Liver (tissue), 9 donors: ENCODE data around the gene IREB2. TPM values are rescaled to one million over a fixed set of nuclear protein-coding genes. Genes with fewer than 3 reads are reported as not detected.

ENCODE experiments used
- DNase-seq: peaks from one replicate; pipeline ENCODE4 v3.0.0-alpha.2; 2017; ENCODE audit warnings: low spot score
- H3K27ac ChIP-seq, 2 donors: one replicate each; pipeline ENCODE4 v1.7.0; 2013; ENCODE audit warnings: inconsistent platforms in 2 of 2, low read length in 2 of 2, control low read depth in 1 of 2, low read depth in 1 of 2, mild to moderate bottlenecking in 1 of 2
- H3K27me3 ChIP-seq, 4 donors: one replicate each; pipeline versions ENCODE4 v1.6.1 to v1.7.0; 2013; ENCODE audit warnings: low read length in 3 of 4, inconsistent platforms in 1 of 4, mild to moderate bottlenecking in 1 of 4, moderate library complexity in 1 of 4; ENCODE audit not compliant: control insufficient read depth in 4 of 4, insufficient read depth in 4 of 4
- H3K36me3 ChIP-seq, 4 donors: one replicate each; pipeline versions ENCODE4 v1.6.1 to v1.7.0; 2013; ENCODE audit warnings: low read length in 3 of 4, mild to moderate bottlenecking in 3 of 4, low read depth in 1 of 4, moderate library complexity in 1 of 4; ENCODE audit not compliant: control insufficient read depth in 4 of 4, insufficient read depth in 3 of 4
- H3K4me1 ChIP-seq, 4 donors: one replicate each; pipeline versions ENCODE4 v1.6.1 to v1.7.0; 2013; ENCODE audit warnings: low read length in 3 of 4, mild to moderate bottlenecking in 3 of 4, moderate library complexity in 1 of 4; ENCODE audit not compliant: control insufficient read depth in 4 of 4, insufficient read depth in 4 of 4
- H3K4me3 ChIP-seq, 3 donors: one replicate each; pipeline versions ENCODE4 v1.6.1 to v1.7.0; 2013; ENCODE audit warnings: low read length in 3 of 3, control low read depth in 1 of 3, low read depth in 1 of 3, mild to moderate bottlenecking in 1 of 3
- H3K9ac ChIP-seq, 2 donors: one replicate each; pipeline ENCODE4 v1.7.0; 2013; ENCODE audit warnings: low read length in 2 of 2, mild to moderate bottlenecking in 2 of 2, moderate library complexity in 2 of 2, control low read depth in 1 of 2, low read depth in 1 of 2
- H3K9me3 ChIP-seq, 4 donors: one replicate each; pipeline versions ENCODE4 v1.6.1 to v1.7.0; 2013; ENCODE audit warnings: low read length in 3 of 4; ENCODE audit not compliant: control insufficient read depth in 4 of 4
- ATF3 ChIP-seq: IDR thresholded peaks from 2 replicates; pipeline ENCODE4 v1.6.1; 2016; ENCODE audit warnings: antibody characterized with exemption
- EGR1 ChIP-seq, 2 donors: IDR thresholded peaks; 2 replicates each; pipeline ENCODE4 v1.6.1; 2016 to 2018; ENCODE audit warnings: antibody characterized with exemption in 2 of 2, low read depth in 2 of 2
- FOXA1 ChIP-seq: IDR thresholded peaks from 2 replicates; pipeline ENCODE4 v1.6.1; 2016; ENCODE audit warnings: antibody characterized with exemption
- FOXA2 ChIP-seq: IDR thresholded peaks from 2 replicates; pipeline ENCODE4 v1.6.1; 2016; ENCODE audit warnings: antibody characterized with exemption
- GABPA ChIP-seq, 2 donors: IDR thresholded peaks in 1 of 2; conservative IDR thresholded peaks in 1 of 2; 2 replicates each; pipeline ENCODE4 v1.6.1; 2016; ENCODE audit warnings: antibody characterized with exemption in 2 of 2, mild to moderate bottlenecking in 1 of 2, moderate library complexity in 1 of 2
- HNF4A ChIP-seq, 2 donors: conservative IDR thresholded peaks; 2 replicates each; pipeline ENCODE4 v1.6.1; 2016; ENCODE audit warnings: antibody characterized with exemption in 2 of 2, mild to moderate bottlenecking in 2 of 2
- HNF4G ChIP-seq: IDR thresholded peaks from 2 replicates; pipeline ENCODE4 v1.6.1; 2016; ENCODE audit warnings: antibody characterized with exemption
- JUND ChIP-seq, 2 donors: IDR thresholded peaks; 2 replicates each; pipeline ENCODE4 v1.6.1; 2016; ENCODE audit warnings: antibody characterized with exemption in 2 of 2
- NR2F2 ChIP-seq: IDR thresholded peaks from 2 replicates; pipeline ENCODE4 v1.6.1; 2016; ENCODE audit warnings: antibody characterized with exemption
- RAD21 ChIP-seq, 2 donors: IDR thresholded peaks; 2 replicates each; pipeline ENCODE4 v1.6.1; 2016; ENCODE audit warnings: antibody characterized with exemption in 2 of 2, mild to moderate bottlenecking in 2 of 2
- REST ChIP-seq: IDR thresholded peaks from 2 replicates; pipeline ENCODE4 v1.6.1; 2016; ENCODE audit warnings: antibody characterized with exemption, mild to moderate bottlenecking
- RXRA ChIP-seq, 2 donors: IDR thresholded peaks; 2 replicates each; pipeline ENCODE4 v1.6.1; 2017 to 2018; ENCODE audit warnings: antibody characterized with exemption in 2 of 2, mild to moderate bottlenecking in 1 of 2
- SP1 ChIP-seq: IDR thresholded peaks from 2 replicates; pipeline ENCODE4 v1.6.1; 2018; ENCODE audit warnings: antibody characterized with exemption, mild to moderate bottlenecking
- TAF1 ChIP-seq: conservative IDR thresholded peaks from 2 replicates; pipeline ENCODE4 v1.6.1; 2016; ENCODE audit warnings: antibody characterized with exemption, mild to moderate bottlenecking
- YY1 ChIP-seq: IDR thresholded peaks from 2 replicates; pipeline ENCODE4 v1.6.1; 2016; ENCODE audit warnings: antibody characterized with exemption, mild to moderate bottlenecking
- ZBTB33 ChIP-seq: IDR thresholded peaks from 2 replicates; pipeline ENCODE4 v1.6.1; 2016; ENCODE audit warnings: antibody characterized with exemption
- WGBS: extraction: QIAGEN DNeasy Blood & Tissue Kit; methylation state at CpG from one replicate; pipeline ENCODE4 v1.1.7; 2013; 5-methylcytosine and 5-hydroxymethylcytosine counted together
- polyA plus RNA-seq, 2 donors: library from polyadenylated mRNA; stranded (reverse) in 1 of 2; unstranded in 1 of 2; fragments of 200-250 nt in 1 of 2; fragments of >200 nt in 1 of 2; fragmentation: Nextera tagmentation in 1 of 2; extraction: Ambion mirVana in 1 of 2; gene quantifications; one replicate each; pipeline versions ENCODE4 v1.2.1 to v1.2.3, GENCODE V29; 2013 to 2015
- total RNA-seq, 2 donors: library from RNA; depleted of rRNA; stranded (reverse); fragments of >200 nt; gene quantifications; one replicate each; pipeline ENCODE4 v1.2.3, GENCODE V29; 2014
- TF ChIP-seq, protein P1 (sequence below): IDR thresholded peaks from 2 replicates; pipeline ENCODE4 v1.6.1; 2016; ENCODE audit warnings: antibody characterized with exemption
- TF ChIP-seq, protein P2 (sequence below): fragments of 150-350 bp; IDR thresholded peaks from 2 replicates; pipeline ENCODE4 v1.5.1; 2017; ENCODE audit warnings: improper control_type of control experiment, low read depth, low read length; ENCODE audit not compliant: missing input control
- donor health status: healthy.
- donor health status: healthy.
- donor health status: healthy.
- donor health status: healthy.
- donor health status: healthy.

IREB2 gene
- total and polyA plus RNA-seq, 4 donors, result 7.0 to 51.4 (median 17.0) TPM

DNA sequence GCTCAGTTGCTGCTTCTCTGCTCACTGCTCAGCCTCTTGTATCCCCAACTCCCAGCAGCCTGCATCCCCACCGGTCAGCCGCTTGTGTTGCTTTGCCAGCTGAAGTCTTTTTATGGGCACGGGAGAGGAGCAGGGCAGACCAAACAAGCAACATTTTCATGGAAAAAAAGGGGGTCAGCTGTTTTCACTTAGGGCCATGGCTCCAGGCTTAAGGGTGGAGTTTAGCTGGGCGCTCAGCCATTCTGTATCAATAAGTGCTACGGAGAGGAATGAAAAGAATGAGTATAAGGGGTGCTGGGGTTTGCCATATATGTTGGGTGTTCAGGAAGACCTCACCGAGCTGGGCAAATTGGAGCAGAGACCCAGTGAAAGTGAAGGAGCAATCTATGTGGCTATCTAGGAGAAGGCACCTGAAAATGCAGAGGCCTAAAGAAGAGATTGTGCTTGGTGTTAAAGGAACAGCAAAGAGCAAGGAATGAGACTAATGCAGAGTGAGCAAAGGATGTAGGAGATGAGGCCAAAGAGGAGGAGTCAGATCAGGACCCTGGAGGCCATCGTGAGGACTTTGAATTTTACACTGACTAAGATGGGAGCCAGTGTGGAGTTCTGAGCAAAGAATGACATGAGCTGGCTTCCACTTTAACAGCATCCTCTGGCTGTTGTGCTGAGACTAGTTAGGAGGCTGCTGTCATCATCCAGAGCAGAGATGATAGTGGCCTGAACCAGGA, 16.6 kb upstream of the IREB2 start:
- Histone ChIP-seq H3K4me3 (no peak overlapping the region), H3K9ac (no peak overlapping the region), H3K4me1 (no peaks in the 10 kb centered on the region), H3K27me3 (no peaks in the 10 kb centered on the region), H3K36me3 (no peaks in the 10 kb centered on the region), H3K27ac (no peak overlapping the region), H3K9me3 (no peaks in the 10 kb centered on the region)
- no peak for DNase-seq
- 82% methylated on average over 7 of the region's 7 CpGs for WGBS
- no peak for TF ChIP-seq TAF1
- TF ChIP-seq HNF4A (conservative IDR thresholded peaks at IDR 0.05), result no peak
- TF ChIP-seq YY1, result no peak
- TF ChIP-seq GABPA (IDR thresholded peaks at IDR 0.05 in 1 of 2, conservative IDR thresholded peaks at IDR 0.05 in 1 of 2), result no peak
- no peak for TF ChIP-seq SP1
- TF ChIP-seq REST, result no peak
- TF ChIP-seq FOXA2, result no peak
- TF ChIP-seq, protein P1, sequence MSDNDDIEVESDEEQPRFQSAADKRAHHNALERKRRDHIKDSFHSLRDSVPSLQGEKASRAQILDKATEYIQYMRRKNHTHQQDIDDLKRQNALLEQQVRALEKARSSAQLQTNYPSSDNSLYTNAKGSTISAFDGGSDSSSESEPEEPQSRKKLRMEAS, result no peak
- no peak for TF ChIP-seq FOXA1
- TF ChIP-seq, protein P2, sequence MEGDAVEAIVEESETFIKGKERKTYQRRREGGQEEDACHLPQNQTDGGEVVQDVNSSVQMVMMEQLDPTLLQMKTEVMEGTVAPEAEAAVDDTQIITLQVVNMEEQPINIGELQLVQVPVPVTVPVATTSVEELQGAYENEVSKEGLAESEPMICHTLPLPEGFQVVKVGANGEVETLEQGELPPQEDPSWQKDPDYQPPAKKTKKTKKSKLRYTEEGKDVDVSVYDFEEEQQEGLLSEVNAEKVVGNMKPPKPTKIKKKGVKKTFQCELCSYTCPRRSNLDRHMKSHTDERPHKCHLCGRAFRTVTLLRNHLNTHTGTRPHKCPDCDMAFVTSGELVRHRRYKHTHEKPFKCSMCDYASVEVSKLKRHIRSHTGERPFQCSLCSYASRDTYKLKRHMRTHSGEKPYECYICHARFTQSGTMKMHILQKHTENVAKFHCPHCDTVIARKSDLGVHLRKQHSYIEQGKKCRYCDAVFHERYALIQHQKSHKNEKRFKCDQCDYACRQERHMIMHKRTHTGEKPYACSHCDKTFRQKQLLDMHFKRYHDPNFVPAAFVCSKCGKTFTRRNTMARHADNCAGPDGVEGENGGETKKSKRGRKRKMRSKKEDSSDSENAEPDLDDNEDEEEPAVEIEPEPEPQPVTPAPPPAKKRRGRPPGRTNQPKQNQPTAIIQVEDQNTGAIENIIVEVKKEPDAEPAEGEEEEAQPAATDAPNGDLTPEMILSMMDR, result no peak
- no peak for TF ChIP-seq JUND (IDR thresholded peaks at IDR 0.05)
- no peak for TF ChIP-seq EGR1 (IDR thresholded peaks at IDR 0.05; ENCODE audit: low read depth in 2 of 2)
- TF ChIP-seq RXRA (IDR thresholded peaks at IDR 0.05), result no peak
- no peak for TF ChIP-seq ATF3
- no peak for TF ChIP-seq ZBTB33
- TF ChIP-seq HNF4G, result no peak
- TF ChIP-seq RAD21 (IDR thresholded peaks at IDR 0.05), result no peak
- no peak for TF ChIP-seq NR2F2
